GM18858 (cell line): ENCODE data around the gene DOLK.
"Not testable (repeated sequence)": the region's sequence is repeated elsewhere in the genome, so short reads cannot be mapped to it uniquely, and the experiment has no call there.

Source experiments
- ATAC-seq: cut with Tn5 transposase; IDR thresholded peaks from one replicate; pipeline ENCODE4 v1.9.1; 2021; ENCODE audit not compliant: unreplicated experiment

DOLK gene

DNA sequence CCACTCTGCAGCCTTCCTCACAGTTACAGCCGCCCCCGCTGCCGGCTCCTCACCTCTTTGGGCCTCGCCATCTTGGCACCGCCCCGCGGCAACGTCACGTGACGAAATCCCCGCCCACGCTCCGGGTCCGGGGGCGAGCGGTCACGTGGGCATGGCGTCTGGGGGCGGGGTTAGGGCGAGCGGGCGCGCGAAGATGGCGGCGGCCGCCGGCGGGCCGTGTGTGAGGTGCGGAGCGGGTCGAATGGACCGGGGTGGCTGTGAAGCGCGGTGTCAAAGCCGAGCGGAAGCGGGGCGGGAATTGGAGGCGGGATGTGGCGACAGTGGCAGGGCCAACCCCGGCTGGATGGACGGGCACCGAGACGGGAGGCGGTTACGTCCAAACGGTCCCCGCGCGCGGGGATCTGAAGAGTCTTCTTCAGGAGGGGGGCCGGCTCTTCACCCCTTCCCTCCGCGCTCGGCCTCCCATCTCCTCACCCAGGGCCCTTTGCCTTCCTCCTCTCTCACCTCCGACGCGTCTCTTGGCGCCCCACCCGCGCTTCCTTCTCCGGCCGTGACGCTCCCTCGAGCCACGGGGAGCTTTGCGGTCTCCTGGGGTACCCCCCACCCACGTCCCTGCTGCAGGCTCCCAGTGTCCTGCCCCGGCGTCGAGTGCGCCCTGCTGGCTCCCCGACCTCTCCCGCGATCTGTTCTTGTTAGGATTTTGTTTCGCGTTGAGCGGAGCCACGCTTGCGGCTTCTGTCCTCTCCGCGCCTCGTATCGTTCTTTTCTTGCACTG, at the start of gene DOLK, which contains the start of gene NUP188:
Gene DOLK, minus strand, starts transcription at position 77 of the 775 bp plus-strand sequence. CDS start 300 bp downstream, outside the sequence.
Gene NUP188, plus strand, starts transcription at position 173 of the 775 bp plus-strand sequence. Its CDS starts 21 bp downstream, at position 194.
- peak; percentile 59 for ATAC-seq

- ATAC-seq = no peak
Measured at GRCh38 chr9:128995791-128996190, 48.4 kb upstream of the DOLK start.

DNA sequence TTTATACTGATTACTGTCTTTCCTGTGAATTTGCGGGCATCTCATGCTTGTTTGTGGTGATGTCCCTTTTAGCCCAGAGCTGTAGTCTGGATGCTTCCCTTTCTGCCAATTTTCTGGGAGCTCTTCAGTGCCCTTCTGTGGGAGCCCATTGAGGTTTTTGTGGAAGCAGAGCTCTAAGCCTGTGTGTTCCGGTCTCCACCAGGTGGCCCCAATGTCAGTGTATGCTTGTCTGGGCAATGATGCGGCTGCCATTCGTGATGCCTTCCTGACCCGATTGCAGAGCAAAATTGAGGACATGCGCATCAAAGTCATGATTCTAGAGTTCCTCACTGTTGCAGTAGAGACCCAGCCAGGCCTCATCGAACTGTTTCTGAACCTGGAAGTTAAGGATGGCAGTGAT, 45.6 kb upstream of the DOLK start:
- ATAC-seq = no peak

GRCh38 chr9:128987805-128988204, 40.4 kb upstream of the DOLK start:
- no peak for ATAC-seq

DNA sequence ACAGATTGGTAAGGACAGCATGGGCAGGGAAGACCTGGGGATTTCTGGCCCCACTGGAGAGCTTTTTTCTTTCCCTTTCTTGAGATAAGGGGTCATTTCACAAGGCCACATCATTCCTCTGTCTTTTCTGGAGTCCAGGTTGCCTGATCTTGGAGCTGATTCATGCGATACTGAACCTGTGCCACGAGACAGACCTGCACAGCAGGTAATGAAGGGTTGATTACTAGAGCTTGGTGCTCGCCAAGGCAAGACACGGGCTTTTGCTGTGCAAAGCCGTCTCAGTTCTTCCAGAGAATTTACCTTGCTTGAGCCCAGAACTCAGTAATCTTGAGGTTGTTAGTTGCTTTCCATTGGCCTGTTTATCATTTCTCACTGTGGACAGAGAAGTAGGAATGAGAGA, 39.3 kb upstream of the DOLK start:
- ATAC-seq = no peak

GRCh38 chr9:128983536-128983935, 36.1 kb upstream of the DOLK start:
- ATAC-seq = no peak

DNA sequence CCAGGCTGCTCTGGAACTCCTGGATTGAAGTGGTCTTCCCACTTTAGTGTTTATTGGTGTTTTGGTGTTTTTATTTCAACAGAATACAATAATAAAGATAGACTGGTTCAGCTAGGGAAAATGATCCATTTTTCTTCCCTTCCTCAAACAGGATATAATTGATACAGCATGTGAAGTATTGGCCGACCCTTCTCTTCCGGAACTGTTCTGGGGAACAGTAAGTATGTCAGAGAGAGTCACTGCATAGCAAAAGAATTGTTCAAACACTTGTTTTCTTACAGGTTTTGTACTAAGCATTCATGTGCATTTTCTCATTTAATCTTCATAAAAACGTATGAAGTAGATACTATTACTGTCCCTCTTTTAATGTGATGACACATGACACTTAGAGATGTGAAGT, 31.7 kb upstream of the DOLK start:
- no peak for ATAC-seq

GRCh38 chr9:128972956-128973355, 25.6 kb upstream of the DOLK start:
- ATAC-seq = no peak

GRCh38 chr9:128969491-128969890, 22.1 kb upstream of the DOLK start:
- ATAC-seq = no peak

DNA sequence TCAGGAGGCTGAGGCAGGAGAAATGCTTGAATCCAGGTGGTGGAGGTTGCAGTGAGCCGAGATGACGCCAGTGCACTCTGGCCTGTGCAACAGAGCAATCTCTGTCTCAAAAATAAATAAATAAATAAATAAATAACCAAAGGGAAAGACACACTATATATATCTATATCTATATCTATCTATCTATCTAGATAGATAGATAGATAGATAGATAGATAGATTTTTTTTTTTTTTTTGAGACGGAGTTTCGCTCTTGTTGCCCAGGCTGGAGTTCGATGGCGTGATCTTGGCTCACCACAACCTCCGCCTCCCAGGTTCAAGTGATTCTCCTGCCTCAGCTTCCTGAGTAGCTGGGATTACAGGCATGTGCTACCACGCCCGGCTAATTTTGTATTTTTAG, 14.0 kb upstream of the DOLK start:
- not testable (repeated sequence) for ATAC-seq

DNA sequence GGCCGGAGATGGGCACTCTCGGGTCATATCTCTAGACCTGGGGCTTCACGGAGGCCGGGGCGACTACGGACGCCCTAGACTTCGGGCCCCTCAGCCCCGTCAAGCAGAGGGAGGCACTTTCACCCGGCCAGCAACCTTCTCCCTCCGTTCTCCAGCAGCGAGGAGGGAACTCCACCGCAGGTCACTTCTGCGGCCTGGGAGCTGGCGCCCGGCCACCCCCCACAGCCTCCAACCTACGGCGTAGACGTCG, 201 bp downstream of the DOLK start:
- no peak for ATAC-seq

- no peak for ATAC-seq
Measured at GRCh38 chr9:128946571-128947276, 679 bp downstream of the DOLK start.

DNA sequence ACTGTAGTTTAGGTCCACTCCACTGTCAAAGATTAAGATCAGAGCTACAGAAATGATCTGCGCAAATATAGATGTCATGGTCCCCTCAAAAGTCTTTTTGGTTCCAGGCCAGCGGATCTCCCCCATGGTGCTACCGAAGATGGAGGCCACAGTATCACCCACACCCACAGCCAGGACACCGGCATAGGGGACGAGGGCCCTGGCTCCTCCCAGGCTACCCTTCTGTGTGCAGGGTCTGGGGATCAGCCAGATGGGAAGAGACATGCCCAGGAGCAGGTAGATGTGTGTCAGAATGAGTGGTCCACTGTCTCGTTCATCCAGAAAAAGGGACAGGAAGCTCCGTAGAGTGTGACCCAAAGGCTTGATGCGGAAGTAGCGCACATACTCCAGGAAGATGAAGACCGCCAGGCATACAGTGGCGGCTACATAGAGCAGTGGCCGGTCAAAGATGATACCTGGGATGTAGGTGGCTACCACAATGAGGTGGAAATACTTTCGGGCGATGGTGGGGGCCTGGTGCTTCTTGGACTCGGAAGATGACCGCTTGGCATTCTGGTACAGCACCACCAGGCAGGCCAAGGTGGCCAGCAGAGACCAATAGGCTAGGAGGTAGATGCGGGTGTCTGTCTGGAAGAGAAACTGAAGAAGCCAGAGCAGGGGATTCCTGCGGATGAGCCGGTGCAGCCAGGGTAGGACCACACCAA, 1.5 kb downstream of the DOLK start:
- no peak for ATAC-seq

DNA sequence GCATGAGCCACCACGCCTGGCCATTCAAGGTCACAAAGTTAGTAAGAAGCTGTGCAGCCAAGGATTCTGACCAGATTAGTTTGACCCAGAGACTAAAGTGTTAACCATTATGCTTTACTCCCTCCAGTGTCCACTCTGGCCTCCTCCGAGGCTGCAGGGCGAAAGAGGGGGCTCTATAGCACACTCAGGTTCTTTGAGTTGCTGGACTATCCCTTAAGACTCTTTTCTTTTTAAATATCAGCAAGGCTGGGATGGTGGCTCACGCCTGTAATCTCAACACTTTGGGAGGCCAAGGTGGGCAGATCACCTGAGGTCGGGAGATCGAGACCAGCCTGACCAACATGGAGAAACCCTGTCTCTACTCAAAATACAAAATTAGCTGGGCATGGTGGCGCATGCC, 2.4 kb downstream of the DOLK start:
- not testable (repeated sequence) for ATAC-seq

DNA sequence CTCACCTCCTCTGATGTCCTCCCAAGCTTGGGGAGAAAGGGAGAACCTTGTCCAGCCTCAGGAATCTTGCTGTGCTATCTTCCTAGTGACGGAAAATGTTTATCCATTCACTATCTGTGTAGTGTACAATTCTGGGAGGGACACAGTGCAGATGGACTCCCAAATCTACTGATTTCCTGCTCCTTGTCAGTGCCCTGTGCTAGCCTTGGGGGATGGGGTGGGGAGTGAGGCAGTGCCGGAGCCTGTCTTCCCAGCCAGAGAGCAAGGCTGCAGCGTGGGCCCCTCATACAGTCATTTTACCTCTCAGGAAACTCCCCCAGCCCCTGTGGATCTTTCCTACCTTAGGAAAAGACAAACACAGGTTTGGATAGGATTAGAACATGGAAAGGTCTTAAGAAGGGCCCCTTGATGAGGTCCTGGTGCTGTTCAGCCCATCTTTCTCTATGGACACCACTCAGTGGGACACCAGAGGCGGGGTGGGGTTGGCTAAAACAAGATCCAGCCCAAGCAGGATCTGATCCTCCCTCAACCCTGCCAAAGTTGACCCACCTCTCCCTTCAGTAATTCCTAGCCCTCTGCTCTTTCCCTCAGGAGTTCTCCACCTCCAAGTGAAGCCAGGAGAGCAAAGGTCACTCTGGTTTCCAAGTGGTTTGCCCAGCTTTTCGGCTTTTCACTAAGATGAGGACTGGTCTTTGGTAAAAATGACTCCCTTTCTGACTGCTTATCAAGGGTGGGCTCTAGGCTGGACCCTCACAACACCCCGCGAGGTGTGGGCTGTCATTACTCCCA, 3.4 kb downstream of the DOLK start:
- ATAC-seq = no peak

DNA sequence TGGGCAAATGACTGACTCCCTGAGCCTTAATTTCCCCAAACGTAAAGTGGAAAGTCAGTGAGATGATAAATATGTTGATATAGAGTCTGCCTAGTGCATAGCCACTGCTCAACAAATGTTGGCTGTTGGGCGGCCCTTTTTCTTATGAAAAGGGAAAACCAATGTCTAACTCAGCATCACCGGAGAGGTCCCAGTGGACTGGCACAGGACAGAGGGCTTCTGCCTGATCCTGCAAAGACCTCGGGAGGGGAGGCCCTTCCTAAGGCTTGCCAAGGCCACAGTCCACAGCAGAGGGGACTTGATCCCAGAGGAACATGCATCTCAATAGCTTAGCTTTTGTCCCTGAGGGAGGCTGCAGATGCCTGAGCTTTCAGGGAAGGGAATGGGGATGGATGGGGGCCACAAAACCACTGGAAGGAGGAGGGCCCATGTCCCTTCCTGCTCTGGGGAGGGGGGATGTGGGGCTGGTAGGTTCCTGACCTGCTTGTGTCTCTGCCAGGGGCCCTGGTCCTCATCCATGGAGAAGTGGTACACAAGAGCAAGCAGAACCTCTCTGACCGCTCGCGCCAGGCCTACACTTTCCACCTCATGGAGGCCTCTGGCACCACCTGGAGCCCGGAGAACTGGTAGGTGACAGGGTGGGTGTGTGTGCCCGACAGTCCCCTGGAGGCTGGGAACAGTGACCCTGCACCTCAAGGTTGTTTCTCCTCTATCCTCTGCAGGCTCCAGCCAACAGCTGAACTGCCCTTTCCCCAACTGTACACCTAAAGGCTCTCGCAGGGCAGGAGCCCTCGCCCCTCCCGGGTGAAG, 6.3 kb downstream of the DOLK start:
- ATAC-seq = no peak

DNA sequence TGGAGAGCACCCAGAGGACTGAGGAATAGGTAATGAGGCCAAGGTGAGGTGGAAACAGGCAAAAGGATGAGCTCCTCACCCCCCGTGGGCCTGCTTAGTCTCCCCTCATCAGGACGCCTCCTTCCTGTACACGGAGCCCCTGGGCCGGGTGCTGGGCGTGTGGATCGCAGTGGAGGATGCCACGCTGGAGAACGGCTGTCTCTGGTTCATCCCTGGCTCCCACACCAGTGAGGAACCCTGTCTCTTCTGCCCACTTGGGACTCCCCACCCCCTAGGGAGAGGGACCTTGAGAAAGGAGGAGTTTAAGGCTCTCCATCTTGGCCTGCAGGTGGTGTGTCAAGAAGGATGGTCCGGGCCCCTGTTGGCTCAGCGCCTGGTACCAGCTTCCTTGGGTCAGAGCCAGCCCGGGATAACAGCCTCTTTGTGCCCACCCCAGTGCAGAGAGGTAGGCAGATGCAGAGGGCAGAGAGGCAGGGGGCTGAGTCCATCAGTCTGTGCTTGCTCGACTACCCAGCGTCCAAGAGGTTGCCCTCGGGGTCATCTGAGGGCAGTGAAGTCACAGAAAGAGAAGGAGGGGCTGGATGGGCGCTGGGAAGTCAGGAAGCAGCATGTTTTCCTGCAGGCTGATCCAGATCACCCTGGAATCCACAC, 7.0 kb downstream of the DOLK start:
- ATAC-seq = no peak

DNA sequence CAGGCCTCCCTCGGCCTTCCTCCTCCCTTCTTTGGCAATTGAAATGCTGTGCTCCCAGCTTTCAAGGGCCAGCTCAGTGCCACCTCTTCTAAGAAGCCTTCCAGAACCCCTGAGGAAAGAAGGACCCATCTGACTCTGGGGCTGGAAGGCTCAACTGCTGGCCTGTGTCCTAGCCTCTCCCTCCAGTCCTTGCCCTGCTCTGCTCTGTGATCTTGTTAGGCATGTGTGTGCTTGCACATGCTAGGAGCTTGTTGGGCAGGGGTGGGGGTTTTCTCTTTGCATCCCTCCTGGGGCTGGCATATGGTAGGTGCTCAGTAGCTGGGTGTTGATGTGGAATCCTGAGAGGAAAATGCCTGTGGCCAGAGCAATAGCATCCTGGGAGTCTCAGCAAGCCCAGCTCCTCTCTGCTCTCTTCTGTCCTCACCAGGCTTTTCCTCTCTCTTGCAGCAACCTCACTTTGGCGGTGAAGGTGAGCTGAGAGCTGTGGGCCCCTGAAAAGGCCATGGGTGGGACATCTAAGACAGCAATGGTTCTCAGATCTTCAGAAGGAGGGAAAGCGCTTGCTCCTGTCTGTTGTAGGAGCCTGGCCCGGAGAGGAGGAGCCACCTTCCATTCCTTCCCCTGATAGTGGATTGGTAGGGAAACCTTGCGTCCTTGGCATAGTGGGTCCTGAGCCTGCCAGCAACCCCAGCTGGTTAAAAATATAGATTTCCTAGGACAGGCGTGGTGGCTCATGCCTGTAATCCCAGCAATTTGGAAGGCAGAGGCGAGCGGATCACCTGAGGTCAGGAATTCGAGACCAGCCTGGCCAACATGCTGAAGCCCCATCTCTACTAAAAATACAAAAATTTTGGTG, 9.9 kb downstream of the DOLK start:
- no peak for ATAC-seq
